OCI-LY7 (cell line): Measurements from ENCODE around the gene VAMP1. TPM values are rescaled to one million over a fixed set of nuclear protein-coding genes. Genes with fewer than 3 reads are reported as not detected.

ENCODE experiments used
- BruUV-seq: library from RNA; stranded (reverse); fragments of 400-500 nt; replicated peaks from 2 replicates; lab custom pipeline; 2021; lab: Mats Ljungman, UMichigan
- CTCF ChIA-PET: fragments of 300-600 bp; sonication (Branson Sonifier 250); formaldehyde crosslinking; loops from one replicate; lab custom pipeline; 2022; ENCODE audit warnings: antibody characterized with exemption; ENCODE audit not compliant: unreplicated experiment; lab: Charles Lee
- POLR2A ChIA-PET: fragments of 300-600 bp; sonication (Branson Sonifier 250); formaldehyde crosslinking; loops from one replicate; lab custom pipeline; 2022; ENCODE audit warnings: antibody characterized with exemption; lab: Charles Lee
- DNase-seq: peaks from one replicate; pipeline ENCODE4 v3.0.0-alpha.2; 2015; ENCODE audit warnings: low spot score
- H2AFZ ChIP-seq: fragments of 200-600 bp; sonication (generic), shearing (Covaris generic); 2 replicates; pipeline ENCODE4 v1.6.1; 2014; ENCODE audit warnings: mild to moderate bottlenecking, antibody characterized with exemption, low read length, moderate library complexity
- H3K27ac ChIP-seq: fragments of 200-600 bp; sonication (generic); 2 replicates; pipeline ENCODE4 v1.5.1; 2014; ENCODE audit warnings: mixed run types, low read depth, mild to moderate bottlenecking, moderate library complexity, low read length, inconsistent platforms; ENCODE audit not compliant: poor library complexity, severe bottlenecking
- H3K36me3 ChIP-seq: fragments of 200-600 bp; sonication (generic); 2 replicates; pipeline ENCODE4 v1.6.1; 2014; ENCODE audit warnings: mild to moderate bottlenecking, antibody characterized with exemption, low read length, moderate library complexity, mixed read lengths; ENCODE audit not compliant: insufficient read depth
- H3K4me1 ChIP-seq: fragments of 200-600 bp; sonication (generic); 2 replicates; pipeline ENCODE4 v1.5.1; 2014; ENCODE audit warnings: mild to moderate bottlenecking, low read length; ENCODE audit not compliant: insufficient read depth, poor library complexity, severe bottlenecking
- H3K4me2 ChIP-seq: fragments of 200-600 bp; sonication (generic); 2 replicates; pipeline ENCODE4 v1.6.1; 2014; ENCODE audit warnings: mild to moderate bottlenecking, low read length
- H3K4me3 ChIP-seq: fragments of 200-600 bp; sonication (generic); 2 replicates; pipeline ENCODE4 v1.5.1; 2014; ENCODE audit warnings: mild to moderate bottlenecking, low read depth, low read length; ENCODE audit not compliant: poor library complexity, severe bottlenecking
- H3K79me2 ChIP-seq: fragments of 200-600 bp; sonication (generic); 2 replicates; pipeline ENCODE4 v1.6.1; 2016; ENCODE audit warnings: low read depth, mild to moderate bottlenecking, low read length, moderate library complexity, mixed read lengths; ENCODE audit not compliant: insufficient read depth
- H3K9me2 ChIP-seq: fragments of 200-600 bp; sonication (generic); 2 replicates; pipeline ENCODE4 v1.6.1; 2016; ENCODE audit warnings: mild to moderate bottlenecking, low read length, mixed read lengths; ENCODE audit not compliant: insufficient read depth
- H3K9me3 ChIP-seq: fragments of 200-600 bp; sonication (generic); 2 replicates; pipeline ENCODE4 v1.6.1; 2014; ENCODE audit warnings: mild to moderate bottlenecking, mixed run types, low read length, mixed read lengths
- H4K20me1 ChIP-seq: fragments of 200-600 bp; sonication (generic); 2 replicates; pipeline ENCODE4 v1.6.1; 2014; ENCODE audit warnings: mild to moderate bottlenecking, antibody characterized with exemption, low read length, moderate library complexity, mixed read lengths; ENCODE audit not compliant: insufficient read depth
- EZH2phosphoT487 ChIP-seq: fragments of 200-600 bp; sonication (generic); IDR thresholded peaks from 2 replicates; pipeline ENCODE4 v1.6.1; 2018; ENCODE audit warnings: low read depth, borderline replicate concordance, mild to moderate bottlenecking, mixed run types, antibody characterized with exemption, low read length, moderate library complexity, mixed read lengths
- intact Hi-C: fragments of 100-400 bp; cut with micrococcal nuclease; formaldehyde crosslinking; loops from one replicate; pipeline ENCODE4 v1.10.0; 2022; ENCODE audit not compliant: unreplicated experiment
- total RNA-seq, 2 experiments: library from RNA; depleted of rRNA in 1 of 2; stranded (reverse); fragments of >200 nt in 1 of 2; shearing (Covaris generic) in 1 of 2; gene quantifications; 2 replicates each; pipeline ENCODE4 v1.2.3, GENCODE V29; 2014 to 2022
- TF ChIP-seq, protein P1 (sequence below): fragments of 200-600 bp; sonication (generic); conservative IDR thresholded peaks from 2 replicates; pipeline ENCODE4 v1.5.1; 2014; ENCODE audit warnings: mild to moderate bottlenecking, antibody characterized with exemption, low read length, moderate library complexity, mixed read lengths

VAMP1 gene
- total RNA-seq, 2 experiments from 2014 or later: 46.9 to 86.0 TPM

DNA sequence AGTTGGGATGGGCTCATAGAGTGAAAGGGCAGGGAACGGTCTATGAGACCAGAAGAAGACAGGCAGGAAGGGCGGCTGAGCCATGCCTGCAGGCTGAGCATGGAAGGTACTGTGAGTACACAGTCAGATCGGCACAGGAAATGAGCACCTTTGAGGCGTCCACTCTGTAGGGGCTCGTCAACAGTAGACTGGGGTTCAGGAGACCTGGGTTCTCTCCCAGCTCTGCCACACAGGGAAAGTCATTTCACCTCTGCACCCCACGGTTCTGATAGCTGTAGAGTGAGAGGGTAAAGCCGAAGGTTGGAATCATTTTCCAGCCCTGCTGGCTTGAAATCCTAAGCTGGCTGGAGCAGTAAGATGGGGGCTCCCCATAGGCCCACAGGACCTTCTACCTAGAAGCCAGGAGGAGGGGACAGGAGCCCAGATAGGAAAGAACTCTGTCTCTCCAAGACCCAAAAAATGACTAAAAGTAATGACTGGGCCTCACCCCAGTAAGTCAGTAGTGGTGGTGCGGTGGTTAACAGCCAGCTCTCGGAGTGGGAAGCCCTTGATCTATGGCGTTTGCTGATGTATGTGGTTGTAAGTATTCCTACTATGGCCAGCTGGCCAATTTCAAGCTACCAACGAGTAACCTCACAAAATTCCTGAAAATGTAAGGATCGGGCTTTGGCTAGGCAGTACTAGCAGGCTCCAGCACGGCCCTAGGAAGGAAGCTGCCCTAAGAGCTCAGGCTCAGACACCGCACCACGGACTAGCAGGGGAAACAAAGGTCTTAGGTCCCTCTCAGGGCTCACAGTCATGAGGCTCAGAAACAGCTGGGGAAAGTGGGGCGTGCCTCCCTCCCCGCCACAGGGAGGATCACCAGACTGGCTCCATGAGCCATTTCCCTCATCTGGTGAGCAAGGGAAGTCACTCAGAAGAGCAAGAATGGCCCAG lies 36.0 kb downstream of the VAMP1 start:
- no peak for DNase-seq
- Histone ChIP-seq H3K9me2 (no peaks in the 10 kb centered on the region), H3K4me1 (peaks cover 54% of the 10 kb centered on the region), H3K4me2 (peak overlapping the region; percentile 69), H3K4me3 (no peak overlapping the region), H3K36me3 (no peaks in the 10 kb centered on the region), H2AFZ (peak overlapping the region; percentile 71; the same call in 1 of the 2 replicates), H4K20me1 (no peaks in the 10 kb centered on the region), H3K9me3 (no peaks in the 10 kb centered on the region), H3K27ac (no peak overlapping the region), H3K79me2 (no peaks in the 10 kb centered on the region)
- ChIA-PET CTCF (interaction anchor here (0.6 to 1.9 kb wide), 3 partner anchors 9 to 119 kb away, joined by 3 to 7 read pairs (median 4); no protein-coding TSS in a partner anchor), POLR2A (interaction anchor here (0.7 to 4.1 kb wide), 5 partner anchors 10 to 89 kb away, joined by 3 to 73 read pairs (median 5); partner anchors contain the start of genes CD27 and MRPL51)
- TF ChIP-seq, protein P1, sequence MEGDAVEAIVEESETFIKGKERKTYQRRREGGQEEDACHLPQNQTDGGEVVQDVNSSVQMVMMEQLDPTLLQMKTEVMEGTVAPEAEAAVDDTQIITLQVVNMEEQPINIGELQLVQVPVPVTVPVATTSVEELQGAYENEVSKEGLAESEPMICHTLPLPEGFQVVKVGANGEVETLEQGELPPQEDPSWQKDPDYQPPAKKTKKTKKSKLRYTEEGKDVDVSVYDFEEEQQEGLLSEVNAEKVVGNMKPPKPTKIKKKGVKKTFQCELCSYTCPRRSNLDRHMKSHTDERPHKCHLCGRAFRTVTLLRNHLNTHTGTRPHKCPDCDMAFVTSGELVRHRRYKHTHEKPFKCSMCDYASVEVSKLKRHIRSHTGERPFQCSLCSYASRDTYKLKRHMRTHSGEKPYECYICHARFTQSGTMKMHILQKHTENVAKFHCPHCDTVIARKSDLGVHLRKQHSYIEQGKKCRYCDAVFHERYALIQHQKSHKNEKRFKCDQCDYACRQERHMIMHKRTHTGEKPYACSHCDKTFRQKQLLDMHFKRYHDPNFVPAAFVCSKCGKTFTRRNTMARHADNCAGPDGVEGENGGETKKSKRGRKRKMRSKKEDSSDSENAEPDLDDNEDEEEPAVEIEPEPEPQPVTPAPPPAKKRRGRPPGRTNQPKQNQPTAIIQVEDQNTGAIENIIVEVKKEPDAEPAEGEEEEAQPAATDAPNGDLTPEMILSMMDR: no peak
- no peak for TF ChIP-seq EZH2phosphoT487
- no TSS peak for BruUV-seq
- intact Hi-C loops: no loop called here

GRCh38 chr12:6432991-6433390 lies 37.5 kb downstream of the VAMP1 start:
- POLR2A ChIA-PET: interaction anchor here (0.6 to 4.1 kb wide), 3 partner anchors 11 to 57 kb away, joined by 6 to 73 read pairs (median 6); partner anchors contain the start of genes CD27 and TAPBPL
- H3K36me3 ChIP-seq: no peaks in the 10 kb centered on the region
- peak overlapping the region; percentile 36 for H3K4me3 ChIP-seq
- H4K20me1 ChIP-seq: no peaks in the 10 kb centered on the region
- no peak for TF ChIP-seq EZH2phosphoT487
- TF ChIP-seq, protein P1: no peak
- intact Hi-C loops: no loop called here
- peak overlapping the region; percentile 69 for H3K4me2 ChIP-seq
- H3K4me1 ChIP-seq: peaks cover 64% of the 10 kb centered on the region
- no peaks in the 10 kb centered on the region for H3K9me2 ChIP-seq
- DNase-seq: peak; percentile 61
- BruUV-seq: no TSS peak
- peak overlapping the region; percentile 58 for H3K27ac ChIP-seq
- CTCF ChIA-PET: no interaction called here
- H3K79me2 ChIP-seq: no peaks in the 10 kb centered on the region
- H2AFZ ChIP-seq: 0 out of 2 replicates have a peak overlapping the region, but pooled peaks have one; percentile 15
- H3K9me3 ChIP-seq: no peaks in the 10 kb centered on the region
